Activated CD8-positive, alpha-beta memory T cell treated with anti-CD3 and anti-CD28 coated beads, Interleukin-2, amount 50 U/mL, for 4 hours (primary cell): ENCODE data around the gene SUPT3H.
A peak's percentile ranks its signal among the peaks of the same experiment; 100 is the strongest.

Experiments used
- DNase-seq: peaks from one replicate; pipeline ENCODE4 v3.0.0-alpha.2; 2020

Gene SUPT3H

GRCh38 chr6:45377554-45378333 lies at the start of gene SUPT3H:
Gene SUPT3H, minus strand, starts transcription at chr6:45377934.
- peak; percentile 96 for DNase-seq

DNA sequence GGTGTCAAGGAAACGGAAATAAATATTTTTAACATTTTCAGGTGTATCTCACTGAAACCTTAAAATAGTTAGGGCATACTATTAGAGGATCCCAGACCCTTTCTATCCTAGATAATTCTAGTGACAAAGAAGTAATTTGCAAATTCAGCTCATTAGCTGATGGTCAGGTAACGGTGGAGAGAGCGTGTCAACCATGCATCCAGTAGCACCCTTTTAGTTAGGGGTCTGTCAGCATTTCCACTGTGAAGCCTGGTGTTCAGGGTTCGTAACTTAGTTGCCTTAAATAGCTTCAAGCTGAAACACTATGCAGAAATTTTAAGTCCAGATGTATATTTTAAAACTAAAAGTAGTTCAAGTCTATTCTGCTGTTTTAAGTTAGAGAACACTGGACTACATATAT lies 48.5 kb upstream of the SUPT3H start:
- no peak for DNase-seq

DNA sequence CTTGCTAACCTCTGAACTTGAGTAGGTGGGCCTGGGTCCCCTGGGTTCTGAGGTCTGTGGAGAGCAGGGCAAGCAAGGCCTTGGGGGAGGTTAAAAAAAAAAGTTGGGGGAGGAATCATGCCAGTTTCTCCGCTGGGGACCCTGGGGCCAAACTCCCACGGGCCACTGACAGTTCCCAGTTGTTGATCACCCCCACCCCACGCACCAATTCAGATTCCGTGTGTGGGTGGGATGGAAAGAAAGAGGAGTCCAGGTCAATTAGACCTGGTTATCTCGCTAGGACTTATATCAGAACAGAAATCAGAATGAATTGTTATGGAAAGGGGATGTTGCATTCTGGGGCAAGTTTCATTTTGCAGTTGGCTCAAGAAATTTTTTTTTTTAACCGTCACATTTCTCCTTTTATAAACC lies 46.7 kb upstream of the SUPT3H start:
- no peak for DNase-seq

- peak; percentile 17 for DNase-seq
Measured at GRCh38 chr6:45423824-45424450, 46.2 kb upstream of the SUPT3H start.

GRCh38 chr6:45423111-45423823 lies 45.5 kb upstream of the SUPT3H start:
- DNase-seq = peak; percentile 25

DNA sequence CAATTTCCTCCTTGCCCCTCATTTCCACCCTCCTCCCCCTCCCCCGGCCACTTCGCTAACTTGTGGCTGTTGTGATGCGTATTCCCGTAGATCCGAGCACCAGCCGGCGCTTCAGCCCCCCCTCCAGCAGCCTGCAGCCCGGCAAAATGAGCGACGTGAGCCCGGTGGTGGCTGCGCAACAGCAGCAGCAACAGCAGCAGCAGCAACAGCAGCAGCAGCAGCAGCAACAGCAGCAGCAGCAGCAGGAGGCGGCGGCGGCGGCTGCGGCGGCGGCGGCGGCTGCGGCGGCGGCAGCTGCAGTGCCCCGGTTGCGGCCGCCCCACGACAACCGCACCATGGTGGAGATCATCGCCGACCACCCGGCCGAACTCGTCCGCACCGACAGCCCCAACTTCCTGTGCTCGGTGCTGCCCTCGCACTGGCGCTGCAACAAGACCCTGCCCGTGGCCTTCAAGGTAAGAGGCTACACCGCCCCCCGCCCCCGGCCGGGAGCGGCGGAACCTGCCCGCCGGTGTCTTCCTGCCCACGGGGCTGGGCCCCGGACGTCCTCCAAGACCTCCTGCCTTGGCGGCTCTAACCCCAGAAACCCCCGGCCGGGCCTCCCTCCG lies 44.9 kb upstream of the SUPT3H start:
- DNase-seq = peak; percentile 63

GRCh38 chr6:45421709-45422502 lies 44.2 kb upstream of the SUPT3H start:
- DNase-seq = peak; percentile 54

- no peak for DNase-seq
Measured at GRCh38 chr6:45420909-45421708, 43.4 kb upstream of the SUPT3H start.

- peak; percentile 60 for DNase-seq
Measured at GRCh38 chr6:45420083-45420908, 42.6 kb upstream of the SUPT3H start.

GRCh38 chr6:45419571-45420082 lies 41.9 kb upstream of the SUPT3H start:
- DNase-seq = peak; percentile 62

GRCh38 chr6:45417436-45417835 lies 39.7 kb upstream of the SUPT3H start:
- DNase-seq = no peak

- DNase-seq = no peak
Measured at GRCh38 chr6:45416700-45417099, 39.0 kb upstream of the SUPT3H start.

DNA sequence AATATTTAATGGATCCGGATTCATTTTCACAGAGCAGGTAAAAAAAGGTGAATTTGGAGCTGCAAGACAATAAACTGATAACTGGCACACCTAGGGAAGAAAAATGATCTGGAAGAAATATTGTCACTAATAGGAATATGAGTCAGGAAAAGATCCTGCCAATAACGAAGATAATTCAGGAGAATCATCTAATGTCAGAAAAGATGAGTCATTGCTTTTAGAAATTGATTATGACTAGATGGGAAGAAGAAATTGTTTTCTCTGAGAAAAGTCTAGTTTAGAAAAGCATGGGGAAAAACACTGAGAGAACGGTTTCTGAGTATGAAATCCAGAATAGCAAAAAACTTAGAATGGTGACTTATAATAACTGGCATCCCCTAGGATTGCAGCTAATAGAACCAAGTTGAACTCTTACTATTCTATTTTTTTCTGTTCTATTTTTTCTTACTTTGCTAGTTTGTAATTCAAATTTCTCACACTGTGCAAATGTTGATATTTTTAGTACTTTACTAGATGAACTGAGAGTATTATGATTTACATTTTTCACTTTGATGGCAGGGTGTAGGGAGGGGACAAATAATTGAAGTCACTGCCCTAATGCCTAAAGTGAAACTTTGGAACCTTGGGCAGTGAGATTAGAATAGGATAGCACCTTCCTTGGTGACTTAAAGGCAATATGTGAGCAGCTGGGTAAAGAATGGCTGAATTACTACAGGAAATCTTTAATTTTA lies 38.2 kb upstream of the SUPT3H start:
- no peak for DNase-seq

DNA sequence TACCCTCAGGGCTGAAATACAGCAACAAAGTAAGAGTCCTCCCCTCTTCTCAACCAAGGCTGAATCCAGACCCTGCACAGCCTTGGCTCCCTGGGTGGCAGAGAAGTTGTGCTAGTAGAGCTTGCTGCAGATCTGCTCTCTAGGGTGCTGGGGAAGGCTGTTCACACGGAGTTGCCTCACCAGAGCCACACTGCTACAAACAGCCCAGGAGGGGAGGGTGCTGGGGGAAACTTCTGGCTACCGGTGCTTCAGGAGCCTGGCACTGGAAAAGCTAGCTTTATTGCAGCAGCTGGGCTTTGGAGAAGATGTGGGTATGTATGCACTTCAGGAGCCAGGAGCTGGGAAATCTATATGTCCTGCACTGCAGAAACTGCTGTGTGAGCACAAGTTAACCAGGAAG lies 37.6 kb upstream of the SUPT3H start:
- DNase-seq = no peak

GRCh38 chr6:45411959-45412358 lies 34.2 kb upstream of the SUPT3H start:
- no peak for DNase-seq

- no peak for DNase-seq
Measured at GRCh38 chr6:45400021-45400420, 22.3 kb upstream of the SUPT3H start.

GRCh38 chr6:45398075-45398813 lies 20.5 kb upstream of the SUPT3H start:
- DNase-seq = no peak

- DNase-seq = no peak
Measured at GRCh38 chr6:45394586-45395095, 16.9 kb upstream of the SUPT3H start.

DNA sequence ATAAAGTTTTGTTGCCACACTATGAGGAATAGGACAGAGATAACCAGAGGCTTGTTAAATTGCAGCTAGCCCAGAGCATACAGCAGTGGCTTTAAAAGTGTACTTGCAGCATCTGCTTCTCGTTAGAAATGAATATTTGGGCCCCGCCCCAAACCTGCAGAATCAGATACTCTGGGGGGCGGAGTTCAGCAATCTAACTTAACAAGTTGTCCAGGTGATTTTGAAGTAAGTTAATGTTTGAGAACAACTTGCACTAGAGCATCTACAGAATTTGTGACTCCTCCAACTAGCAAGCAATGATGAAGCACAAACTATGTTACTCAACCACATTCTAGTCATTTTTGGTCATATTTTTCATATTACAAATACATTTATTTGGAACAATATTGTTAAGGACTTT lies 10.6 kb upstream of the SUPT3H start:
- DNase-seq = no peak
